ENCODE data around the gene HS1BP3. TPM values are rescaled to one million over a fixed set of nuclear protein-coding genes. Genes with fewer than 3 reads are reported as not detected.

Gene HS1BP3
- total and polyA plus RNA-seq, 9 of the 15 experiments (the other 6 are each of a cell fraction or from before 2014, with no cell fraction given): 0.41 to 8.3 (median 5.9) TPM

DNA sequence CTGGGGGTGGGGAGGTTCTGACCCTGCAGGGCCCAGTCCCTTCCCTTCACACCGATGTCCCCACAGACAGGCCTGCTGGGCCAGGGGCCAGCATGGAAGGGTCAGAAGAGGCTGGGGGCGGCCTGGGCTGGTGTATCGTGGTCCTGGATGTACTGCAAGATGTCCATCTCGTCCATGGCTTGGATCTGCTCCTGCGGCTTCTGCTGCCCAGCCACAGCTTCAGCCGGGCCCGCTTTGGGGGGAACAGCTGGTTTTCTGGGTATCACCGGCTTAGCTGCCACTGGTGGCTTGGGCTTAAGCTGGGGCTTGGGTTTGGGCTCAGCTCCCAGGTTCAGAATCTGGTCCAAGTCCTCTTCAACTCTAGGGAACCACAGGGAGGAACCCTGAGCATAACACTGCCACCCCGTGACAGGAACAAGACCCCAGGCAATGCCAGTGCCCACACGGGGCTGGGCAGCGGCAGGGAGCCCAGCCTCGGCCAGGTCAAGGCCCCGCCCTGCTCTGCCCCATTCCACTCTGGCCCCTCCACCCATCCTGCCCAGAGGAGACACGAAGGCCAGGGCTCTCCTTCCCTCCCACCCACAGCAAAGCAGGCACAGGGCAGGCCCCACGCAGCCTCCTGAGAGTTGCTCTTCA lies 31.9 kb downstream of the HS1BP3 start:
- no peaks in the 10 kb centered on the region for H4K20me1 ChIP-seq (replicated peaks; ENCODE audit: control insufficient read depth, insufficient read depth, low read length)
- intact Hi-C loops (cut with micrococcal nuclease): no loop called here
- no peaks in the 10 kb centered on the region for H3K9me3 ChIP-seq (replicated peaks; ENCODE audit: control insufficient read depth, insufficient read depth, low read depth, low read length)
- no peaks in the 10 kb centered on the region for H3K27me3 ChIP-seq (ENCODE audit: control insufficient read depth in 2 of 2, insufficient read depth in 2 of 2, low read length in 2 of 2)
- H3K4me2 ChIP-seq (ENCODE audit: insufficient read depth, low read length): no peak overlapping the region
- ATAC-seq: no peak
- peak overlapping the region in 1 of 2 experiments; percentile 64; a peak in 1 of 4 replicates for H3K9ac ChIP-seq (ENCODE audit: insufficient read depth in 1 of 2, low read depth in 2 of 2, low read length in 2 of 2)
- peaks cover 19 to 31% of the 10 kb centered on the region in 2 experiments for H3K4me1 ChIP-seq (replicated peaks in 1 of 2; ENCODE audit: control insufficient read depth in 2 of 2, insufficient read depth in 2 of 2, low read length in 2 of 2)
- ChIA-PET POLR2A (interaction anchor here (0.6 to 1.0 kb wide), 2 partner anchors 12 to 25 kb away, joined by 3 to 4 read pairs; no protein-coding TSS in a partner anchor), CTCF (ENCODE audit: low intra/inter-chr PET ratio) (no interaction called here)
- no peak for DNase-seq (ENCODE audit: extremely low read depth in 1 of 4, low spot score in 3 of 4)
- in situ Hi-C loops (cut with MboI): no loop called here
- no TSS peak for BruUV-seq (replicated peaks)
- no peak for FAIRE-seq
- no peak overlapping the region for H2AFZ ChIP-seq (ENCODE audit: low read depth, low read length)
- H3K4me3 ChIP-seq: no peak overlapping the region
- H3K9me1 ChIP-seq (ENCODE audit: control insufficient read depth, insufficient read depth, low read length): no peaks in the 10 kb centered on the region
- H3K27ac ChIP-seq (ENCODE audit: extremely low read depth, low read depth, low read length): no peak overlapping the region
- 84% methylated on average over 15 of the region's 15 CpGs for WGBS (ENCODE audit: insufficient coverage, low coverage, missing lambda C conversion rate)
- H3K79me2 ChIP-seq (ENCODE audit: control insufficient read depth, insufficient read depth, low read length): no peaks in the 10 kb centered on the region
- H3K36me3 ChIP-seq (ENCODE audit: control insufficient read depth, insufficient read depth, low read length): no peaks in the 10 kb centered on the region
- TF ChIP-seq TGIF2 (CRISPR knock-in tag; IDR thresholded peaks at IDR 0.05): no peak
- TF ChIP-seq FOXM1 (IDR thresholded peaks at IDR 0.05; ENCODE audit: low read depth): no peak
- TF ChIP-seq FOXM1 (CRISPR knock-in tag; IDR thresholded peaks at IDR 0.05; ENCODE audit: low read depth): no peak
- no peak for TF ChIP-seq NCOR1 (IDR thresholded peaks at IDR 0.05)
- no peak for TF ChIP-seq CBFB (CRISPR knock-in tag; IDR thresholded peaks at IDR 0.05)
- no peak for TF ChIP-seq ZNF79 (CRISPR knock-in tag; IDR thresholded peaks at IDR 0.05; ENCODE audit: low read depth)
- no peak for TF ChIP-seq SMAD1 (IDR thresholded peaks at IDR 0.05; ENCODE audit: low read depth, low read length, partially characterized antibody)
- no peak for TF ChIP-seq ZNF77 (CRISPR knock-in tag; IDR thresholded peaks at IDR 0.05)
- no peak for TF ChIP-seq PTRF (tag; IDR thresholded peaks at IDR 0.05)
- no peak for TF ChIP-seq POLR2G (IDR thresholded peaks at IDR 0.05; ENCODE audit: low read depth, low read length)
- TF ChIP-seq ZNF253 (CRISPR knock-in tag; conservative IDR thresholded peaks at IDR 0.05): no peak
- TF ChIP-seq, protein P1, sequence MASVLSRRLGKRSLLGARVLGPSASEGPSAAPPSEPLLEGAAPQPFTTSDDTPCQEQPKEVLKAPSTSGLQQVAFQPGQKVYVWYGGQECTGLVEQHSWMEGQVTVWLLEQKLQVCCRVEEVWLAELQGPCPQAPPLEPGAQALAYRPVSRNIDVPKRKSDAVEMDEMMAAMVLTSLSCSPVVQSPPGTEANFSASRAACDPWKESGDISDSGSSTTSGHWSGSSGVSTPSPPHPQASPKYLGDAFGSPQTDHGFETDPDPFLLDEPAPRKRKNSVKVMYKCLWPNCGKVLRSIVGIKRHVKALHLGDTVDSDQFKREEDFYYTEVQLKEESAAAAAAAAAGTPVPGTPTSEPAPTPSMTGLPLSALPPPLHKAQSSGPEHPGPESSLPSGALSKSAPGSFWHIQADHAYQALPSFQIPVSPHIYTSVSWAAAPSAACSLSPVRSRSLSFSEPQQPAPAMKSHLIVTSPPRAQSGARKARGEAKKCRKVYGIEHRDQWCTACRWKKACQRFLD (CRISPR knock-in tag; IDR thresholded peaks at IDR 0.05): no peak
- TF ChIP-seq FOXA3 (CRISPR knock-in tag; conservative IDR thresholded peaks at IDR 0.05 in 1 of 2, IDR thresholded peaks at IDR 0.05 in 1 of 2): no peak
- TF ChIP-seq, protein P2, sequence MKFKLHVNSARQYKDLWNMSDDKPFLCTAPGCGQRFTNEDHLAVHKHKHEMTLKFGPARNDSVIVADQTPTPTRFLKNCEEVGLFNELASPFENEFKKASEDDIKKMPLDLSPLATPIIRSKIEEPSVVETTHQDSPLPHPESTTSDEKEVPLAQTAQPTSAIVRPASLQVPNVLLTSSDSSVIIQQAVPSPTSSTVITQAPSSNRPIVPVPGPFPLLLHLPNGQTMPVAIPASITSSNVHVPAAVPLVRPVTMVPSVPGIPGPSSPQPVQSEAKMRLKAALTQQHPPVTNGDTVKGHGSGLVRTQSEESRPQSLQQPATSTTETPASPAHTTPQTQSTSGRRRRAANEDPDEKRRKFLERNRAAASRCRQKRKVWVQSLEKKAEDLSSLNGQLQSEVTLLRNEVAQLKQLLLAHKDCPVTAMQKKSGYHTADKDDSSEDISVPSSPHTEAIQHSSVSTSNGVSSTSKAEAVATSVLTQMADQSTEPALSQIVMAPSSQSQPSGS (CRISPR knock-in tag; IDR thresholded peaks at IDR 0.05): no peak
- TF ChIP-seq, protein P3, sequence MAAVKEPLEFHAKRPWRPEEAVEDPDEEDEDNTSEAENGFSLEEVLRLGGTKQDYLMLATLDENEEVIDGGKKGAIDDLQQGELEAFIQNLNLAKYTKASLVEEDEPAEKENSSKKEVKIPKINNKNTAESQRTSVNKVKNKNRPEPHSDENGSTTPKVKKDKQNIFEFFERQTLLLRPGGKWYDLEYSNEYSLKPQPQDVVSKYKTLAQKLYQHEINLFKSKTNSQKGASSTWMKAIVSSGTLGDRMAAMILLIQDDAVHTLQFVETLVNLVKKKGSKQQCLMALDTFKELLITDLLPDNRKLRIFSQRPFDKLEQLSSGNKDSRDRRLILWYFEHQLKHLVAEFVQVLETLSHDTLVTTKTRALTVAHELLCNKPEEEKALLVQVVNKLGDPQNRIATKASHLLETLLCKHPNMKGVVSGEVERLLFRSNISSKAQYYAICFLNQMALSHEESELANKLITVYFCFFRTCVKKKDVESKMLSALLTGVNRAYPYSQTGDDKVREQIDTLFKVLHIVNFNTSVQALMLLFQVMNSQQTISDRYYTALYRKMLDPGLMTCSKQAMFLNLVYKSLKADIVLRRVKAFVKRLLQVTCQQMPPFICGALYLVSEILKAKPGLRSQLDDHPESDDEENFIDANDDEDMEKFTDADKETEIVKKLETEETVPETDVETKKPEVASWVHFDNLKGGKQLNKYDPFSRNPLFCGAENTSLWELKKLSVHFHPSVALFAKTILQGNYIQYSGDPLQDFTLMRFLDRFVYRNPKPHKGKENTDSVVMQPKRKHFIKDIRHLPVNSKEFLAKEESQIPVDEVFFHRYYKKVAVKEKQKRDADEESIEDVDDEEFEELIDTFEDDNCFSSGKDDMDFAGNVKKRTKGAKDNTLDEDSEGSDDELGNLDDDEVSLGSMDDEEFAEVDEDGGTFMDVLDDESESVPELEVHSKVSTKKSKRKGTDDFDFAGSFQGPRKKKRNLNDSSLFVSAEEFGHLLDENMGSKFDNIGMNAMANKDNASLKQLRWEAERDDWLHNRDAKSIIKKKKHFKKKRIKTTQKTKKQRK (IDR thresholded peaks at IDR 0.05; ENCODE audit: borderline replicate concordance, low read depth, low read length): no peak
- no peak for TF ChIP-seq BRD9 (IDR thresholded peaks at IDR 0.05; ENCODE audit: low read depth, partially characterized antibody)
- TF ChIP-seq PHB2 (IDR thresholded peaks at IDR 0.05; ENCODE audit: low read depth): no peak
- no peak for TF ChIP-seq NFIX (CRISPR knock-in tag; IDR thresholded peaks at IDR 0.05; ENCODE audit: low read depth)
